Activated CD4-positive, alpha-beta T cell treated with anti-CD3 and anti-CD28 coated beads, Interleukin-2, amount 10 ng/mL, durations not matched to agents 24 days and 14 days (primary cell): ENCODE measurements around the gene SUMO1. TPM values are rescaled to one million over a fixed set of nuclear protein-coding genes. Genes with fewer than 3 reads are reported as not detected.

ENCODE experiments used
- total RNA-seq: library from RNA; stranded (reverse); gene quantifications from 2 replicates; pipeline ENCODE4 v1.2.3, GENCODE V29; 2022

SUMO1 gene
- total RNA-seq, 1 donor from 2014 or later, result 127 TPM

Other genes with a start within 250 kb of the SUMO1 start
- 1.3 TPM in 2 replicates for gene FZD7, start 204.7 kb downstream of the SUMO1 start, total RNA-seq
- not detected in 2 replicates for gene KIAA2012, start 165.3 kb downstream of the SUMO1 start, total RNA-seq
- 221 and 228 TPM in 2 replicates for gene NOP58, start 27.2 kb upstream of the SUMO1 start, total RNA-seq
- 5.4 and 6.3 TPM in 2 replicates for gene BMPR2, start 137.7 kb upstream of the SUMO1 start, total RNA-seq